Endometrium (tissue), 2 donors: ENCODE data around the gene KSR1.

Experiments
- FAIRE-seq: peaks from 2 replicates; lab custom pipeline; 2012; peaks lifted over from hg19 to GRCh38; lab: Jason Lieb, UNC
- donor health status: control.
- donor health status: control.

Gene KSR1

DNA sequence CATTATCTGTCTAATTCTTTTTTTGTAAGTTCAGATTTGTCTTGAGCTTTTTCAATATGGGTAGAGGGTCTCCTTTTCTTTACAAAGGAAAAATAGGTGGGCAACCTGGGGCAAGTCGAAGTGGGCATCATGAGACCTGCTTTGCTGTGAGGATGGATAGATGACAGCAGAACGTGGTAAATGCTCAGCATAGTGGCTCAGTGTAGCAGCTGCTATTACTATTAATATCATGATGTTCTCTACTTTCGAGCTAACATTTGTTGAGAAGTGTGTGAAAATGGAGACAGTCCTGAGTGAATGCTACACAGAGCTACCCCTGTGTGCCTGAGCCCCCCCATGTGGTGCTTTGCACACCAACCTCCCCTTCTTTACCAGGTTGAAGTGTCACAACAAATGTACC lies 135.7 kb downstream of the KSR1 start:
- no peak for FAIRE-seq

GRCh38 chr17:27593232-27593856 lies 137.1 kb downstream of the KSR1 start:
- no peak for FAIRE-seq

DNA sequence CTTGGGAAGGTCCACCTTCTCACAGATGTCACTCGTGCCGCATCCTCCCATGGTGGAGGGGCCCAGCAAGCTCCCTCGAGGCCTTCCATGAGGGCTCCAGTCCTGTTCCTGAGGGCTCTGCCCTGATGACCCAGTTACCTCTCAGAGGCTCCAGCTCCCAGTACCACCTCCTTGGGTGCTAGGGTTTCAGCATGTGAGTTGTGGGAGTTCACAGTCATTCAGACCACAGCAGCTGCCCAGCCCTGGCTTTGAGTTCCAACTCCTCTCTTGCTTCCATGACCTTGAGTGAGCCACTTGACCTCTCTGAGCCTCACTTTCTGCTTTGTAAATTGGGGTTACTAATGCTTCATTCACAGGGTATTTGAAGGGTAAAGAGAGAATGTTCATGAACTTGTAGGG lies 137.6 kb downstream of the KSR1 start:
- FAIRE-seq: no peak

DNA sequence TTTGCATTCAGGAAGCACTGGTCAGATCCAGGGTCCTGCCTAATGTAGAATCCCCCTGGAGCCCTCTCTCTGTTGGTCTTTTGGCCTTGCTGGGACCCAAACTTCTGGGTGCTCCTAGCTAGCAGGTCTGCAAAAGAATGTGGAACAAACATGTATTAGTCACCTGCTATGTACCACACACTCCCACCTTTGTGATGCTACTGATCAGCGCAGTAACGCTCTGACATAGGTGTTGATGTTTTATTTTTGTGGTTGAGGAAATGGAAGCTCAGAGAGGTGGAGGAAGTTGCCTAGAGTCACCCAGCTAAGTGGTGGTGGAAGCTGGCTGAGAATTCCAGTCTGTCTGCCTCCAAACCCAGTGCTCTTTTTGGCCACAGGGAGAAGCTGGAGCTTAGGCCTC lies 139.0 kb downstream of the KSR1 start:
- no peak for FAIRE-seq

DNA sequence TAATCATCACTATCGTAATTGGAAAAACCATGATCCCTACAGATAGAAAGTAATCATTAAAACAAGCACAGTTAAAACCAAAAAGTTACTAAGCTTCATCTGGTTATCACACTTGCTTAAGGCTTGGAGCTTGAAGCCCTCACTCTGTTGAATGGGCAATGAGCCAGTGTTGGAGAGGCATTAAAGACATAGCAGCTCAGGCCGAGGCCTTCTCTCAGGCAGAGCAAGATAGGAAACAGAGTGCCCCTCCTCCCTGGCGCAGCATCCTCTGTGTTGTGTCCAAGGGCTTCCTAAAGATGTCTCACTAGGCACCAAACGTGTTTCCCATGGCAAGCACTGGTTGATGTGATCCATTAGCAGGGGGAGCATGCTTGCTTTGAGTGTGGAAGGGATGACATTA lies 139.8 kb downstream of the KSR1 start:
- no peak for FAIRE-seq

DNA sequence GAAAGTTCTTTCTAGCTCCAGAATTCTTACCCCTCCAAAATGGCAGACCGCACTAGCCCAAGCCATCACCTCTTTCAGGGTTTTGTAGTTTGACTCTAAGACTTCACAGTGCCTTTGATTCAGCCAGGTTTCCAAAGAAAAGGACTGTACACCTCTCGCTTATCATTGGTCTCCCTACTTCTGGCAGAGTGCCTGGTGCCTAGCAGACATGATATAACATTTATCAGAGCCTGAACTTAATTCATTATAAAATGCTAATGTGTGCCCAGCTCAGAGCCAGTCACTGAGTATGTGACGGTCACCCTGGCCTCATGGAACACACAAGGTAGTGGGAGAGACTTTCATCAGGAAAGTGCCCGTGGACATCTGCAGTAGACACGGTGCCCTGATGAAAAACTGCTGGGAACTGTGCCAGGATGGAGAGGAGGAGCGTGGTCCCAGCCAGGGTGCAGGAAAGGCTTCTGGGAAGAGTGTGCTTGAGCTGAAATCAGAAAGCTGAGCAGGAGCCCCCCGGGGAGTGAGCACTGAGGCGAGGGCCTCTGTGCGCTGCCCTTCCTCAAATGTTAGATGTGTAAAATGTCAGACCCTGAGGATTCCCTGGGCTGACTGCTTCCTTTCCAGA lies 140.4 kb downstream of the KSR1 start:
- no peak for FAIRE-seq

GRCh38 chr17:27597188-27597580 lies 140.9 kb downstream of the KSR1 start:
- FAIRE-seq: no peak

GRCh38 chr17:27597783-27598320 lies 141.6 kb downstream of the KSR1 start:
- FAIRE-seq: no peak

- no peak for FAIRE-seq
These were observed 142.2 kb downstream of the KSR1 start for GRCh38 chr17:27598337-27599050.

- no peak for FAIRE-seq
These were observed 144.2 kb downstream of the KSR1 start for GRCh38 chr17:27600471-27600870.

DNA sequence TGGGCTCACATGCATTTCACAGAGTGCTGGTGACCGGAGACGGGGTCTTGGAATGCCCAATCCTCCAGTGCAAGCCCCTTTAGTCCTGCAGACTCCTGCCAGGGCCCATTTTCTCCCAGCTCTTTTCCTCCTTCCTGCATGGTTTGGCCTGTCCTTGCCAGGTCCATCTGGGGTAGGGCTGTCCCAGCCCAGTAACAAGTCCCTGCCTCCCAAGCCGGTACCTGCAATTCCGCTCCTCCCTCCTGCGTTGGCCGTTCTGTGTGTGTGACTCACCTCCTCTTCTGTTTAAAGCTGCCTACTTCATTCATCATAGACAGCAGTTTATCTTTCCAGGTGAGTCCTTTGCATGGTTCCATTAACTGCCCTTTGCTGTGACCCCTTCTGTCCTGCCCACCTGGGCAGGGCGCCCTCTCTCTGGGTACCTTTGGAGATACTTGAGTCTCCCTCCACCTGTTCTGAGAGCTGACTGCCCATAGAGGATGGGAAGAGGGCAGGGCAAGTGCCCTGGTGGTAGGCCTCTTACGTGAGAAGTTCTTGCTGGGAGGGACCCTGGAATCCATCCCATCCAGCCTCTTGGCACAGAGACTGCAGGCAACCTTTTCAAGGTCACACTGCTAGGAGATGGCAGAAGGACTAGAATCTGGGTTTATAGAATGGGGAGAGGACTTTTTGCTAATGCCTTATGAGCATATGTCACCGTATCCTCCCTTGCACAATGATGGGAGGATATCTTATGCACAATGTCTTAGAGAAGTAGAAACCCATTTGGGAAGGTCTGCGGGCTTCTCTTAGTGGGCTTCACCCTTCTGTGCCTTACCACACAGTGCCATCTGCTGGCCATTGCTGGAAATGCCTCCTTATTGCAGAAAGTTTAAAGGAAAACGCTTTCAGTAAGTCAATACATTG lies 145.1 kb downstream of the KSR1 start:
- peak; percentile 23 for FAIRE-seq

DNA sequence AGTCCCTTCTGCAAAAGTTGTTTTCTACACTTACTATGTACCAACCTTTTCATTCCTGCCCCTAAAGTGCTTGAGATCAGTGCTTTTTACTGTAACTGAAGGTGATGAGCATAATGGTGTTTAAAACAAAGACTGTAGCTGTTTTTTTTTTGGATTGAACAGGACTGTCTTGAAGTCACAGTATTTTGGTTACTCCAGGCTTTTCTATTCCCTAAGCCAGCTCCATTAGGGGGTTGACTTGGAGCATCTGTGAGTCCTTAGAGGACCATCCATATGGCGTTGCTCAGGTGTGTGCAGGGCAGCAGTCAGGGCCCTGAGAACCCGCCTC lies 145.7 kb downstream of the KSR1 start:
- no peak for FAIRE-seq

- FAIRE-seq: no peak
These were observed 146.6 kb downstream of the KSR1 start for GRCh38 chr17:27602721-27603420.

GRCh38 chr17:27603421-27603770 lies 147.1 kb downstream of the KSR1 start:
- FAIRE-seq: no peak

- FAIRE-seq: no peak
These were observed 147.9 kb downstream of the KSR1 start for GRCh38 chr17:27603880-27604794.

DNA sequence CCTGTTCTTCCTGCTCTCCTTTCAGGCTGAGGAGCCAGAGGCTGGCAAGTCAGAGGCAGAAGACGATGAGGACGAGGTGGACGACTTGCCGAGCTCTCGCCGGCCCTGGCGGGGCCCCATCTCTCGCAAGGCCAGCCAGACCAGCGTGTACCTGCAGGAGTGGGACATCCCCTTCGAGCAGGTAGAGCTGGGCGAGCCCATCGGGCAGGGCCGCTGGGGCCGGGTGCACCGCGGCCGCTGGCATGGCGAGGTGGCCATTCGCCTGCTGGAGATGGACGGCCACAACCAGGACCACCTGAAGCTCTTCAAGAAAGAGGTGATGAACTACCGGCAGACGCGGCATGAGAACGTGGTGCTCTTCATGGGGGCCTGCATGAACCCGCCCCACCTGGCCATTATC lies 149.2 kb downstream of the KSR1 start:
- no peak for FAIRE-seq

GRCh38 chr17:27607521-27608091 lies 151.4 kb downstream of the KSR1 start:
- FAIRE-seq: no peak

DNA sequence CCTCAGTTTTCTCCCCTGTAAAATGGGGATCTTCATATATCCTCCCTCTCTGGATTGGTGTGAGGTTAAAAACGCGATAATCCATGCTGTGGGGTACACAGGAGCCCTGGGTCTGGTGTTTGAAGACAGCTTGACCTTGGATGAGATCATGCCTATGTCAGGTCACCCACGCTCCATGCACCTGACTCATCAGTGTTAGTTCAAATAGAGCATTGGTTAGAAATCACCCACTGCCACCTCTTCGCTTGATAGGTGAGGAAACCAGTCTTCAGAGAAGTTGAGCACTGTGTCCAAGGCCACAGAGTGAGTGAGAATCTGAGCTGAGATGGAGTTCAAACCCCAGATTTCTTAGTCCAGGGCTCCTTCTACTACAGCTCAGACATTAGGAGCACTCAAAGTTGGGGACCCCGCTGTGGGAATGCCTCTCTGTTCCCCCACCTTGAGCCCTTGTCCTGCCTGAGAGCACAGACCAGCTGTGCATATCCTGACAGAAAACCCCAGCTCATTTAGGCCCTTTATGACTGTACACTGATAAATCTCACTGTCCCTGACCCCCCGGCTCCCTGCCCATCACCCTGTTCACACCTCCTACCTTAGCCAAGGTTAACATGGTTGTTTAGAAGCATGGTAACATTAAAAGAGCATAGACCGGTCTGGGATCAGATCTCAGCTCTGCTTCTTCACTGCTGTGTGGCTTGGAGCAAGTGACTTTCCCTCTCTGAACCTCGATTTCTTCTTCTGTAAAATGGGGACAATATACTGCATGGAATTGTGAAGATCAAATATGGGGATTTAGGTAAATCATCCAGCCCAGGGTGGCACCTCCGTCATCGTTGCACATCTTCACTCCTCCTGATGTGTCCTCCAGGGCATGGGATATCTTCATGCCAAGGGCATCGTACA lies 152.3 kb downstream of the KSR1 start:
- no peak for FAIRE-seq

DNA sequence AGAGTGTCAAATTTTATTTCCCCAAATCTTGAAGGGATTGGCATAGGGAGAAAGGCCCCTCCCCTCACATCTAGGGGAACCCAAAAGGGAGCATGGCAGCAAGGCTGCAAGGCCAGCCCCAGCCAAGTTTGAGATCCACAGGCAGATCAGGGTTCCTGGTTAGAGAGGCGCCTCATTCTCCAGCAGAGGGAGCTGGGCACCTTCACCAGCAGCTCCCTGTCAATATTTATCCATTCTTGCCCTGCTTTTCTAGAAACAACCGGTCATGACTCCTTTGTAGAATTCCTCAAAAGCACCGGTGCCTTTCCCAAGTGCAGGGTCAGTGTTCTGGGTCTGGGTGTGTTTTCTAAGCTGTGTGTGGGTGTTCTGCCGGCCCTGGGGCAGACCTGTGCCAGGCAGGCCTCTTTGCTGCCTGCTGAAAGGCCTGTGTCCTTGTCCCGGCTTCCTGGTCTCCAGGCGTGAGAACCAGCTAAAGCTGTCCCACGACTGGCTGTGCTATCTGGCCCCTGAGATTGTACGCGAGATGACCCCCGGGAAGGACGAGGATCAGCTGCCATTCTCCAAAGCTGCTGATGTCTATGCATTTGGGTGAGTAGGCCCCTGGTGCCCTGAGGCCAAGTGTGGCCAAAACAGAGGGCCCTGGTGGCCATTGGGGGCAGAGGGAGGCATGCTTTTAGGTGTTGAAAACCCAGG lies 153.5 kb downstream of the KSR1 start:
- no peak for FAIRE-seq
